ENCODE data around the gene ASIC4.

- TF ChIP-seq EGR1 (IDR thresholded peaks at IDR 0.05) = no peak
- no peak for TF ChIP-seq CREB1 (IDR thresholded peaks at IDR 0.05; ENCODE audit: low read depth)
- no peak for TF ChIP-seq TCF12 (IDR thresholded peaks at IDR 0.05; ENCODE audit: low read depth)
- TF ChIP-seq FOXM1 (IDR thresholded peaks at IDR 0.05; ENCODE audit: borderline replicate concordance, low read depth) = no peak
- TF ChIP-seq NFIC (IDR thresholded peaks at IDR 0.05) = no peak
- TF ChIP-seq RAD21 (IDR thresholded peaks at IDR 0.05; ENCODE audit: low read depth) = no peak
These were observed 11.4 kb downstream of the ASIC4 start for GRCh38 chr2:219525533-219526232.
